Ectodermal cell (in vitro differentiated cells): ENCODE results near the gene EYS.

ENCODE experiments used
- H3K27ac ChIP-seq: 2 replicates; pipeline ENCODE4 v1.7.0; 2013; ENCODE audit warnings: mild to moderate bottlenecking, low read depth, low read length; ENCODE audit not compliant: insufficient read depth, poor library complexity, severe bottlenecking
- H3K27me3 ChIP-seq: 2 replicates; pipeline ENCODE4 v1.7.0; 2013; ENCODE audit warnings: mild to moderate bottlenecking, low read length; ENCODE audit not compliant: insufficient read depth, control insufficient read depth, poor library complexity, severe bottlenecking
- H3K36me3 ChIP-seq: one replicate; pipeline ENCODE4 v1.7.0; 2013; ENCODE audit warnings: low read length; ENCODE audit not compliant: control insufficient read depth, insufficient read depth
- H3K4me1 ChIP-seq: one replicate; pipeline ENCODE4 v1.7.0; 2013; ENCODE audit warnings: low read length; ENCODE audit not compliant: control insufficient read depth, insufficient read depth
- H3K4me3 ChIP-seq: 2 replicates; pipeline ENCODE4 v1.7.0; 2013; ENCODE audit warnings: low read depth, low read length, control low read depth; ENCODE audit not compliant: insufficient read depth
- H3K9me3 ChIP-seq: 2 replicates; pipeline ENCODE4 v1.7.0; 2013; ENCODE audit warnings: mild to moderate bottlenecking, low read length, moderate library complexity; ENCODE audit not compliant: control insufficient read depth
- whole genome bisulfite sequencing, 2 experiments: methylation state at CpG; one replicate each; pipeline ENCODE4 v1.1.7; 2013; ENCODE audit warnings: missing lambda C conversion rate in 2 of 2; 5-methylcytosine and 5-hydroxymethylcytosine counted together

The EYS gene

DNA sequence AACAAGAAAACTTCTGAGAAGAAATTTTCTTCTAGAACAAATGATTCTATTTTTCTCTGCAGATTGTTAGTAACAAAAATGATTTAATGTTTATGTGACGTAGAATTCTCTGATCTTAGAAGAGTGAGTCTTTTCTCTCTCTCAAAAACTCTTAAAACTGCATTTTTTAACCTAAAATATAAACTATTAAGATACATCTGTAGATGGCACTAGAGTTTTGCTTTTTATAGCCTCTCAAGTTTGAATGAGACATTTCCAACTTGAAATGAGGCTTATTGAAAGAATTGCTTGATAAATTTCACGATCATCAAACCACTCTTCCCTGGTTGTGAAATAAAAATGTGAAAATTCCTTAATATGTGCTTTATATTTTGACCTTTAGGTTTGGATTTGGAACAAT is 2017.6 kb downstream of the EYS start:
- no peak overlapping the region for H3K4me3 ChIP-seq
- H3K27me3 ChIP-seq, result no peaks in the 10 kb centered on the region
- no peaks in the 10 kb centered on the region for H3K4me1 ChIP-seq
- WGBS, 2 experiments, result 100% methylated on average over 1 of the region's 2 CpGs
- no peaks in the 10 kb centered on the region for H3K9me3 ChIP-seq
- H3K27ac ChIP-seq, result no peak overlapping the region
- H3K36me3 ChIP-seq, result peaks cover 15% of the 10 kb centered on the region

DNA sequence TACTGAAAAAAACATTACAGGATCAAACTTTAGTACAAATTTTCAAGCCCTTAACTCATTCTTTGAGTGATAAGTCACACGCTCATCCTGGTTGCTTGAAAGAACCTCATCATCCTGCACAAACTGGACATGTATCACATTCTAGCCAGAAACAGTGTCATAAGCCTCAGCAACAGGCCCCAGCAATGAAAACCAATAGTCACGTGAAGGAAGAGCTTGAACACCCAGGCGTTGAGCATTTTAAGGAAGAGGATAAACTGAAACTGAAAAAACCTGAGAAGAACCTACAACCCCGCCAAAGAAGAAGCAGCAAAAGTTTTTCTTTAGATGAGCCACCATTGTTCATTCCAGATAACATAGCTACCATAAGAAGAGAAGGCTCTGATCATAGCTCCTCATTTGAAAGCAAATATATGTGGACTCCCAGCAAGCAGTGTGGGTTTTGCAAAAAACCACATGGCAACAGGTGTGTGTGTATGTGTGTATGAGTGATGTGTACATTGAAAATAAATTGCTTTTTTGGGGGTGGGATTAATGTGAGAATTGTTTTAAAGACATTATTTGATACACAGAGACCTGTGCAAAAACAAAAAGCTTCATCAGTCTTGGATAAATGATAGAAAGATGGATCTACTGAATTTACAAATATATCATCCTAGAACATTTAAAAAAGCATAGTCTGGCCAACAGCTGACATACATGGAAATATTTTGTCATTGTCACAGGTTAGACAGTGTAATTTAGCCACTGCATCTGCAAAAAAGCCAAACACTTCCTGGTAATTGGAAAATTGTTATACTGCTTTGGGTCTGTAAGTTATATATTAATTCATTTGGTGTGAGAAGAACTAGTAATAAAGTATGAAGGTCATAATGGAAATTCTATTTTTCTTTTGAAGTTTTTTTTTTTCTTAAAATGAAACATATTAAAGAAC is 2021.3 kb downstream of the EYS start:
- Histone ChIP-seq H3K36me3 (peaks cover 17% of the 10 kb centered on the region), H3K9me3 (no peaks in the 10 kb centered on the region)
- WGBS, 2 experiments, result 91 to 96% methylated on average over 4 of the region's 4 CpGs

DNA sequence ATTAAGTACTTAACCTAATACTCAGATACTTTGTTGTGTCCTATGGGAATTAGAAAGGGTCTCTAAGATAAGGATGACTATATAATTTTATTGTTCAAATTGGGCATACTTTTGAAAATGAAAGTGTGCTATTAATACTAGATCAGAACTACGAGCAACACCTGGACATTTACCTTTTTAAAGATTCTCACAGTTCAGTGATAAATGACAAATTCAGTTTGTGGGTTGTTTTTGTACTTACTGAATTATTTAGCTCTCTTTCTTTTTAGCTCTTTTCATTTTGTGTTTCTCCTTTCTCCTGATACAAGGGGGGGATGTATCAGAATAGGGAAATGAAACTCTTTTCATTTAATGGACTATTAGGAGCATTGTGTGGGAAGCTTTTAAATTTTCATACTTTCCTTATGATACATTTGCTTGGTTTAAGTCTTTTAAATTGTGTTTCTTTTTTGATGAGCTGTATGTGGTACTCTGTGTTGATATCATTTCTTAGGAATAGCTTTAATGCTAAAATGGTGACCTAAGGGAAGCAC is 2023.9 kb downstream of the EYS start:
- Histone ChIP-seq H3K36me3 (peaks cover 17% of the 10 kb centered on the region), H3K9me3 (no peaks in the 10 kb centered on the region), H3K27me3 (no peaks in the 10 kb centered on the region), H3K4me3 (no peak overlapping the region), H3K4me1 (no peaks in the 10 kb centered on the region), H3K27ac (no peak overlapping the region)
- no CpG with 5 or more reads among the region's 1 CpG for whole genome bisulfite sequencing, 2 experiments

More for the DNA sequence above, 2021.3 kb downstream of the EYS start:
- Histone ChIP-seq H3K27me3 (no peaks in the 10 kb centered on the region), H3K27ac (no peak overlapping the region), H3K4me3 (no peak overlapping the region), H3K4me1 (no peaks in the 10 kb centered on the region)

DNA sequence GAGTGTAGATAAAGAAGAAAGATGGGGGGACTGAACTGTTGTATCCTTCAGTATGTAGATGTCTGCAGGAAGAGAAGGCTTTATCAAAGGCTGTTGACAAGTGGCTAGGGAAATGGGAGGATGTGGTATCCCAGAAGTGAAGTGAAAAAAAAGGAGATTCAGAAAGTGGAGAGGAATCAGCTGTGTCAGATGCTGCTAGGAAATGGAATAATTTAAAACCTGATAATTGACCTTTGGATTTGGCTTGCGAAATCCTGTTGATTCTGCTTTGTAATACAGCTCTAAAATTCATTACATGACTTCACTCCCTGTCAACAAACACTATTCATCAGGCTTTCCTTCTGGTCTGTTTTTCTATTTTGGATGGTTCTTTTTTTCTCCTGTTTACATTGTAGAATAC is 2029.7 kb downstream of the EYS start:
- H3K27ac ChIP-seq, result no peak overlapping the region
- no peak overlapping the region for H3K4me3 ChIP-seq
- H3K9me3 ChIP-seq, result no peaks in the 10 kb centered on the region
- H3K36me3 ChIP-seq, result no peaks in the 10 kb centered on the region
- H3K27me3 ChIP-seq, result no peaks in the 10 kb centered on the region
- WGBS, 2 experiments, result 89 to 93% methylated on average over 1 of the region's 1 CpG
- no peaks in the 10 kb centered on the region for H3K4me1 ChIP-seq

DNA sequence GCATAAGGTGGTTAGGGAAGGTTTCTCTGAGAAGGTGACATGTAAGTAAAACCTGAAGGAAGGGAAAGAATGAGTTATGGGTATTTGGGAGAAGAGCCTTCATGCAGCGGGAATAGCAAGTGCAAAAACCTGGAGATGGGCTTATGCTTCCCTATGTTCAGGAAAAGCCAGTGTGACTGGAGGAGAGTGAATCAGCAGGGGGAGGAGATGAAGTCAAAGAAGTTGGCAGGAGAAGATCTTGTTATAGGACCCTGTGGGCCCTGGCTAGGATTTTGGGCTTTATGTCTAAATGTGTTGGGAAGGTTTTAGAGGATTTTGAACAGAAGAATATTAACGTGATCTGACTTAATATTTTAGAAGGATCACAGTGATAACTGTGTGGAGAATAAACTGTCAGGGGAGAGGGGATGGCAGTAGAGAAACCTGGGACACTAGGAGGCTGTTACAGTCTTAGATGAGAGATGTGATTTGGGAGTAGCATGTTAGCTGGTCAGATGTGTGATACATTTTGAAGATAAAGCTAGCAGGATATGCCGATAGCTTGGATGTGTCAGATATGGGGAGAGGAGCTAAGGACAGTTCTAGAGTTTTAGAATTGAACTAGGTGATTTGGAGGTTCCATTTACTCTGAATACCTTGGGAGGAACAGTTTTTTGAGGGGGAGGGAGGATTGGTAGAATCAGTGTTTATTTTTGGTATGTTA is 2030.5 kb downstream of the EYS start:
- Histone ChIP-seq H3K9me3 (no peaks in the 10 kb centered on the region), H3K4me1 (no peaks in the 10 kb centered on the region), H3K27ac (no peak overlapping the region), H3K4me3 (no peak overlapping the region), H3K36me3 (no peaks in the 10 kb centered on the region), H3K27me3 (no peaks in the 10 kb centered on the region)
- WGBS, 2 experiments, result 94% methylated on average over 3 of the region's 3 CpGs

DNA sequence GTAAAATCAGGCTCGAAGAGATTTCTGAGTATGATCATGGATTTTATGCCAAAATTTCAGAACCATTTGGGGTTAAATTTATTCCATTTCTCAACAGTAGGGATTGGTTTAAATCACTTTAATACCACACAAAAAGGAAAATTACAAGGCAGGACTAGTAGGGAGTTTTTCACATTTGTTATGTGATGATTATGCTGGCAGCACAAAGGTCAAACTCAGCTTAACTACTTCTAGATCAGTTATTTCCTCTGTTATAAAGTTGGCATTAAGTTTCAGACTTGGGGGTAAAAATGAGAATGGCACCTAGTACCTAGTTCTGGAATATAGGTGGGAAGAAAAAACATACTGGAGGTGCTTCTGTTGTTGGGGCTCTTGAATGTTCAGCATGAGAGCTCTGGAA is 2031.9 kb downstream of the EYS start:
- Histone ChIP-seq H3K27me3 (no peaks in the 10 kb centered on the region), H3K36me3 (no peaks in the 10 kb centered on the region), H3K27ac (no peak overlapping the region), H3K4me1 (no peaks in the 10 kb centered on the region), H3K9me3 (no peaks in the 10 kb centered on the region), H3K4me3 (no peak overlapping the region)
- 93 to 100% methylated on average over 1 of the region's 1 CpG for WGBS, 2 experiments

DNA sequence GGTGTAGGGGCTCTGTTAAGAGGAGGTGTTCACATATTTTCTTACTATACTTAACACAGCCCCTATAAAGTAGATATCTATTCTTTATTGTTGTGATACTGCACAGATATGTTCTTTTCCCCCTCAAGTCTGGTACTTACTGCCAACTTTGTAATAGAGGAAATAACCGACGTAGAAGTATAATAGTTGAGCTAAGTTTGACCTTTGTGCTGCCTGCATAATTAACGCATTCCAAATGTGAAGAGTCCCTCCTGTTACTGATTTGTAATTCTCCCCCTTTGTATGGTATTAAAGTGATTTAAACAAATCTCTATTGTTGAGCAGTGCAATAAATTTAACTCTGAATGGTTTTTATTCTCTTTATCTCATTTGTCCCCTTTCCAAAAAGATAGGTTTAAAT is 2032.4 kb downstream of the EYS start:
- no peaks in the 10 kb centered on the region for H3K36me3 ChIP-seq
- no peak overlapping the region for H3K4me3 ChIP-seq
- no peak overlapping the region for H3K27ac ChIP-seq
- WGBS, 2 experiments, result 90 to 92% methylated on average over 3 of the region's 3 CpGs
- no peaks in the 10 kb centered on the region for H3K4me1 ChIP-seq
- no peaks in the 10 kb centered on the region for H3K9me3 ChIP-seq
- H3K27me3 ChIP-seq, result no peaks in the 10 kb centered on the region

DNA sequence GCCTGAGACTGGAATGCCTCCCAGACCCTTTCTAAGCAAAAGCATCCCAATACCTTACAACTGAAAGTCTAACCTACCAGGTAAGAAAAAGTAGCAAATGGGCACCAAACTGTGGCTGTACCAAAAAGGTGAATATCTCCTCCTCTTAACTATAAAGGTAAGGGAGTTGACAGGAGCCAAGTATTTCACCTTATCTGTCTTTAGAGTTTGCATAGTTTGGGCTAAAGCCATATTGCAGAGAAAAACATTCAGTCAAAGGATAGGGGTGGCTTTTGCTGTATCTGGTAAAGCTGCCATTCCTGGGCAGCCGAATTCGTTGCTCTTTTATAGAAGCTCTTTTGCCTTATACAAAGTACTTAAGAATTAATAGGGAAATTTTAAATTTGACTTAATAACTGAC is 2033.3 kb downstream of the EYS start:
- Histone ChIP-seq H3K9me3 (no peaks in the 10 kb centered on the region), H3K4me3 (no peak overlapping the region), H3K4me1 (no peaks in the 10 kb centered on the region), H3K27me3 (no peaks in the 10 kb centered on the region), H3K27ac (no peak overlapping the region), H3K36me3 (no peaks in the 10 kb centered on the region)
- 93% methylated on average over 2 of the region's 2 CpGs; no CpG with 5 or more reads in 1 of the 2 experiments for WGBS, 2 experiments

DNA sequence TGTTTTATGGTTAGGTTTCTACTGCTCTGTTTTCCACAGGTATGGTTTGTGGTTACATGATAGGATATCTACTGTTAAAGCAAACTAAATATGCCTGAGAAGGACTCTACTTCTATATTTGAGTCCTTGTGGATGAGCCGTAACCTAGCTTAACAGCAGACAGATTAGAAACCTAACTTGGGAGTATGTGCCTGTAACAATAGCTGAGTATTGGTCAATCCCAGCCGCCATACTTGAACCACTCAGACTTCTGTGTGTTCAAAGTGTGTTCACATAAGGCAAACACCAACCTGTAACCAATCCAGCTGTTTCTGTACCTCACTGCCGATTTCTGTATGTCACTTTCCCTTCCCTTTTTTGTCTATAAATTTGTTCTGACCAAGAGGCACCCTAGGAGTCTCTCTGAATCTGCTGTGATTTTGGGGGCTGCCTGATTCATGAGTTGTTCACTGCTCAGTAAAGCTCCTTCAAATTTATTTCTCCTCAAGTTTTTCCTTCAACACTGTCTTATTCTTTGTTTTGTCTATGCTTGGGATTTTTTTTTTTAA is 2034.4 kb downstream of the EYS start:
- no peaks in the 10 kb centered on the region for H3K36me3 ChIP-seq
- no peaks in the 10 kb centered on the region for H3K27me3 ChIP-seq
- no peaks in the 10 kb centered on the region for H3K4me1 ChIP-seq
- H3K27ac ChIP-seq, result no peak overlapping the region
- no peak overlapping the region for H3K4me3 ChIP-seq
- WGBS, 2 experiments, result 87 to 96% methylated on average over 3 of the region's 3 CpGs
- H3K9me3 ChIP-seq, result no peaks in the 10 kb centered on the region
